GM10248 (cell line): Measurements from ENCODE around the gene ZFHX2.

Experiments
- CTCF ChIA-PET: fragments of 300-600 bp; sonication (Branson Sonifier 250); formaldehyde crosslinking; extraction: SDS; loops from one replicate; lab custom pipeline; 2021; ENCODE audit warnings: antibody characterized with exemption; lab: Yijun Ruan, JAX
- POLR2A ChIA-PET: fragments of 350-650 bp; sonication (Branson Sonifier 250); formaldehyde crosslinking; extraction: SDS; loops from one replicate; lab custom pipeline; 2020; ENCODE audit warnings: antibody characterized with exemption; lab: Yijun Ruan, JAX
- DNase-seq: peaks from one replicate; pipeline ENCODE4 v3.0.0; 2012; ENCODE audit errors: extremely low spot score
- CTCF ChIP-seq: IDR thresholded peaks from 2 replicates; pipeline ENCODE4 v1.5.1; 2012; ENCODE audit warnings: mild to moderate bottlenecking, low read depth; ENCODE audit errors: extremely low read depth, missing control alignments, control extremely low read depth

The ZFHX2 gene

GRCh38 chr14:23579739-23580138 lies 28.2 kb upstream of the ZFHX2 start:
- TF ChIP-seq CTCF, result no peak
- ChIA-PET POLR2A (no interaction called here), CTCF (interaction anchor here (1.1 to 2.5 kb wide), 2 partner anchors 9 to 10 kb away, joined by 3 to 12 read pairs; no protein-coding TSS in a partner anchor)

GRCh38 chr14:23579311-23579630 lies 27.7 kb upstream of the ZFHX2 start:
- CTCF ChIA-PET, result interaction anchor here (2.5 kb wide), 1 partner anchor 10 kb away, joined by 12 read pairs; no protein-coding TSS in a partner anchor
- POLR2A ChIA-PET, result no interaction called here
- no peak for DNase-seq
- no peak for TF ChIP-seq CTCF

More at GRCh38 chr14:23579739-23580138, 28.2 kb upstream of the ZFHX2 start:
- no peak for DNase-seq

DNA sequence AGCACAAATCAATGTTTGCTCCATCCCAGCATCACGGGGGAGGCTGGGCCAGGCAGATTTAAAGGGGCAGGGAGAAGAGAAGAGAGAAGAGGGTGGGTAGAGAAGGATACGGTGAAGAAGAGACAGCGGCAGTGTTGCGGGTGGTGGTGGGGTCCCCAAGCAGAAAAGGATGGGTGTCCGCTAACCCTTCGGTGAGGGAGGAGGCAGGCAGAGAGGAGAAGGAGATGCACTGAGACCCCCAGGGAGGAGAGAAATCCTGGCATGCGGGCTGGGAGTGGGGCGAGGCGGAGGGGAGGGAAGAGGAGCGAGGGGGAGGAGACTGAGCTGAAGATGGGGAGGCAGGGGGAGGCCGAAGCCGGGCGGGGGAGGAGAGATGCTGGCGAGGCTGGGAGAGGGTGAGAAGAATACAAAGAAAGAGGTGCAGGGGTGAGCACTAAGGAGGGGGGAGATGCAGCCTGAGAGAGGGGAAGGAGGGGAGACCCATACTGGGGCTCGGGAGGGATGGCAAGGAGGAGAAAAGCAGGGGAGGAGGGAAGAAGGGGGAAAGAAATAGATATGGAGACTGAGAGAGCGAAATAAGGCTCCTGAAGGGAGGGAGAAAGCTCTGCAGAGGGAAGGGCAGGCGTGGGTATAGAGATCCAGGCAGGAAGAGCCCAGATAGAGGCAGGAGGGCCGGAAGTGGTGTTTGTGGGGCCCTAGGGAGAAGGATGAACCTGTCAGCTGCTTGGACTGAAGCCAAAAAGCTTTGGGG lies 27.2 kb upstream of the ZFHX2 start, which contains the start of gene JPH4:
TSS of gene JPH4 (minus strand) at position 231 of the 751 bp plus-strand sequence. CDS start 1,337 bp downstream, outside the sequence.
- POLR2A ChIA-PET, result interaction anchor here (0.6 kb wide), 1 partner anchor 280 kb away, joined by 4 read pairs; no protein-coding TSS in a partner anchor

DNA sequence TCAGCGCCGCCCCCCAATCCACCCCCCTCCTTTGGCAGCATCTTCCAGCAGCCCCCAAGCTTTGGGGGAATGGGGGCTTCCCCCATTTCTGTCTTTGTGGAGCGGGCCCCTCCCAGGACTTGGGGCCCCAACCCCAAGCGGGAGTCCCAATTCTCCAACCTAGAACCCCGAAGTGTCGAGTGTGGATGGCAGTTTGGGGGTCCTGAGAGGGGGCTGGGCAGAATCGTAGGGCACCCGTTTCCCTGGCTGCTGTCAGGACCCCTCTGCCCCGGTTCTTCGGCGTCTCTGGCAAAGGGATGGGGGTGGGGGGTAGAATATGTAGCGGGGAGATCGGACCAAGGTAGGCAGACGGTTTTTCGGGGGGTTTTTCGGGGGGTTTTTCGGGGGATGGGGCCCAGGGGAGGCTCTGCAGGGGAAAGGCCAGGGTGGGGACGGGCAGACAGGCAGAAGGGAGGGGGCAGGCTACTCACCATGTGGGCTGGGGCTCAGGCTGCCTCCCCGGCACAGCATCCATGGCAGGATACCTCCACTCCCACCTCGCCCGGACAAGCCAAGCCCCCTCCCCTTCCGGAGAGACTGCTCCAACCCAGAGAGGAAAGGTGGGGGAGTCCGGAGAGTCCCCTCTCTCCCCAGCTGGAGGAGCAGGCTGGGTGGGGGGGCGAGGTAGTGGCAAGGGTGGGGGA lies 26.3 kb upstream of the ZFHX2 start:
- TF ChIP-seq CTCF, result no peak
- ChIA-PET POLR2A (interaction anchor here (0.6 kb wide), 2 partner anchors 99 to 281 kb away, joined by 3 to 4 read pairs; no protein-coding TSS in a partner anchor), CTCF (interaction anchor here (2.5 kb wide), 1 partner anchor 11 kb away, joined by 12 read pairs; no protein-coding TSS in a partner anchor)
- no peak for DNase-seq

More for the DNA sequence above, 27.2 kb upstream of the ZFHX2 start, which contains the start of gene JPH4:
- no peak for TF ChIP-seq CTCF
- CTCF ChIA-PET, result interaction anchor here (2.5 kb wide), 1 partner anchor 11 kb away, joined by 12 read pairs; no protein-coding TSS in a partner anchor
- DNase-seq, result no peak

DNA sequence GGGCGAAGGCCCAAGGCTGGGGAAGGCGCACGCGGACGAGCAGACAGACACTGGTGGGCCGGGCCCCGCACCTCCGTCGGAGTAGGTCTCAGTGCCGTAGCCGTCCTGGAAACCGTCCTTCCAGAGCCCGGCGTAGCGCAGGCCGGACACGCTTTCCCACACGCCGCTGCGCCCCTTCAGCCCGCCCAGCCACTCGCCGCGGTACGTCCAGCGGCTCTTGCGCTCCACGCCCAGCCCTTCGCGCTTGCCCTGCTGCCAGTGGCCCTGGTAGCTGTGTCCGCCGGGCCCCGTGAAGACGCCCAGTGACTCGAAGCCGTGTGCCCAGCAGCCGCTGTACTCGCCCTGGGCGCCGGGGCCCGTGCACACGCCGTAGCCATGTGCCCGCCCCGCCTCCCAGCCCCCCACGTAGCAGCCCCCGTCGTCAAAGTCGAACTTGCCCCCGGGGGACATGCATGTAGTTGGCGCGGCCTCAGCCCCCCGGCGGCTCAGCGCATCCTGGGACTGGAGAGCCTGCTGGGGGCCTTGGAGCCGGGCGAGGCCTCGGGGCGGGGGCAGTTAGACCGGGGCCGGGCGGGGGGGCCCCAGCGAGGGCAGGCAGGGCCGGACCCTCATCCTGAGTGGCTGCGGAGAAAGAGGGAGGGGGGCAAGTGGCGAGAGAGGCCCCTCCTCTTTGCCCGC lies 25.6 kb upstream of the ZFHX2 start:
- no peak for TF ChIP-seq CTCF
- no peak for DNase-seq
- POLR2A ChIA-PET, result interaction anchor here (0.6 kb wide), 1 partner anchor 99 kb away, joined by 3 read pairs; no protein-coding TSS in a partner anchor
- CTCF ChIA-PET, result no interaction called here
